HEK293T (cell line): ENCODE data around the gene MORN1.

Source experiments
- CTCF ChIA-PET: fragments of 350-600 bp; formaldehyde crosslinking; extraction: SDS; loops from one replicate; lab custom pipeline; 2021; ENCODE audit warnings: antibody characterized with exemption, inconsistent platforms; lab: Yijun Ruan, JAX
- POLR2A ChIA-PET: fragments of 350-600 bp; formaldehyde crosslinking; extraction: SDS; loops from one replicate; lab custom pipeline; 2020; ENCODE audit warnings: antibody characterized with exemption, inconsistent platforms; lab: Yijun Ruan, JAX
- DNase-seq: peaks from one replicate; pipeline ENCODE4 v3.0.0; 2012; ENCODE audit warnings: mixed read lengths; ENCODE audit errors: extremely low spot score
- ARNT ChIP-seq: fragments of 450-650 bp; IDR thresholded peaks from 2 replicates; pipeline ENCODE4 v1.6.1; 2017; ENCODE audit warnings: mild to moderate bottlenecking
- BHLHE40 ChIP-seq: fragments of 450-650 bp; IDR thresholded peaks from 2 replicates; pipeline ENCODE4 v1.6.1; 2016; ENCODE audit warnings: mild to moderate bottlenecking, moderate library complexity, borderline replicate concordance
- CTBP1 ChIP-seq: fragments of 450-650 bp; IDR thresholded peaks from 2 replicates; pipeline ENCODE4 v1.6.1; 2016; ENCODE audit warnings: borderline replicate concordance
- ELF4 ChIP-seq: fragments of 450-650 bp; IDR thresholded peaks from 2 replicates; pipeline ENCODE4 v1.6.1; 2017; ENCODE audit warnings: antibody characterized with exemption
- FOXA1 ChIP-seq: fragments of 450-650 bp; IDR thresholded peaks from 2 replicates; pipeline ENCODE4 v1.6.1; 2016; ENCODE audit warnings: mild to moderate bottlenecking
- FOXK2 ChIP-seq: fragments of 450-650 bp; IDR thresholded peaks from 2 replicates; pipeline ENCODE4 v1.6.1; 2016; ENCODE audit warnings: mild to moderate bottlenecking
- FOXM1 ChIP-seq: fragments of 450-650 bp; IDR thresholded peaks from 2 replicates; pipeline ENCODE4 v1.6.1; 2017; ENCODE audit warnings: mild to moderate bottlenecking, borderline replicate concordance
- HDGF ChIP-seq: fragments of 450-650 bp; IDR thresholded peaks from 2 replicates; pipeline ENCODE4 v1.6.1; 2017; ENCODE audit warnings: antibody characterized with exemption, borderline replicate concordance
- L3MBTL2 ChIP-seq: fragments of 450-650 bp; conservative IDR thresholded peaks from 2 replicates; pipeline ENCODE4 v1.6.1; 2016; ENCODE audit warnings: mild to moderate bottlenecking
- LEF1 ChIP-seq: fragments of 450-650 bp; IDR thresholded peaks from 2 replicates; pipeline ENCODE4 v1.6.1; 2017; ENCODE audit warnings: mild to moderate bottlenecking, borderline replicate concordance
- NFRKB ChIP-seq: fragments of 450-650 bp; IDR thresholded peaks from 2 replicates; pipeline ENCODE4 v1.6.1; 2016; ENCODE audit warnings: mild to moderate bottlenecking, moderate library complexity
- PKNOX1 ChIP-seq: fragments of 450-650 bp; IDR thresholded peaks from 2 replicates; pipeline ENCODE4 v1.6.1; 2016
- SP1 ChIP-seq: fragments of 450-650 bp; IDR thresholded peaks from 2 replicates; pipeline ENCODE4 v1.6.1; 2017
- TARDBP ChIP-seq: fragments of 450-650 bp; IDR thresholded peaks from 2 replicates; pipeline ENCODE4 v1.6.1; 2016
- ZNF384 ChIP-seq: fragments of 450-650 bp; IDR thresholded peaks from 2 replicates; pipeline ENCODE4 v1.6.1; 2016

MORN1 gene

GRCh38 chr1:2415337-2415736, 24.0 kb upstream of the MORN1 start:
- POLR2A ChIA-PET, result interaction anchor here (1.1 kb wide), 1 partner anchor 17 kb away, joined by 4 read pairs; no protein-coding TSS in a partner anchor
- TF ChIP-seq L3MBTL2, result no peak
- TF ChIP-seq PKNOX1, result no peak
- TF ChIP-seq SP1, result no peak
- no peak for TF ChIP-seq FOXM1
- no peak for TF ChIP-seq FOXK2
- TF ChIP-seq LEF1, result no peak
- no peak for TF ChIP-seq NFRKB
- TF ChIP-seq TARDBP, result no peak
- no peak for TF ChIP-seq HDGF
- TF ChIP-seq ZNF384, result no peak
- TF ChIP-seq FOXA1, result no peak
- no peak for TF ChIP-seq ARNT
- no peak for DNase-seq
- CTCF ChIA-PET, result interaction anchor here (1.6 kb wide), 1 partner anchor 134 kb away, joined by 3 read pairs; no protein-coding TSS in a partner anchor

- DNase-seq, result peak; percentile 72
- POLR2A ChIA-PET, result interaction anchor here (1.0 kb wide), 1 partner anchor 133 kb away, joined by 4 read pairs; no protein-coding TSS in a partner anchor
- TF ChIP-seq LEF1 (no peak), SP1 (no peak), PKNOX1 (no peak), NFRKB (no peak), BHLHE40 (no peak), FOXM1 (no peak), CTBP1 (no peak)
- CTCF ChIA-PET, result interaction anchor here (0.6 to 1.6 kb wide), 5 partner anchors 15 to 386 kb away, joined by 3 to 5 read pairs (median 3); no protein-coding TSS in a partner anchor
Measured at GRCh38 chr1:2414297-2414958, 23.1 kb upstream of the MORN1 start.

DNA sequence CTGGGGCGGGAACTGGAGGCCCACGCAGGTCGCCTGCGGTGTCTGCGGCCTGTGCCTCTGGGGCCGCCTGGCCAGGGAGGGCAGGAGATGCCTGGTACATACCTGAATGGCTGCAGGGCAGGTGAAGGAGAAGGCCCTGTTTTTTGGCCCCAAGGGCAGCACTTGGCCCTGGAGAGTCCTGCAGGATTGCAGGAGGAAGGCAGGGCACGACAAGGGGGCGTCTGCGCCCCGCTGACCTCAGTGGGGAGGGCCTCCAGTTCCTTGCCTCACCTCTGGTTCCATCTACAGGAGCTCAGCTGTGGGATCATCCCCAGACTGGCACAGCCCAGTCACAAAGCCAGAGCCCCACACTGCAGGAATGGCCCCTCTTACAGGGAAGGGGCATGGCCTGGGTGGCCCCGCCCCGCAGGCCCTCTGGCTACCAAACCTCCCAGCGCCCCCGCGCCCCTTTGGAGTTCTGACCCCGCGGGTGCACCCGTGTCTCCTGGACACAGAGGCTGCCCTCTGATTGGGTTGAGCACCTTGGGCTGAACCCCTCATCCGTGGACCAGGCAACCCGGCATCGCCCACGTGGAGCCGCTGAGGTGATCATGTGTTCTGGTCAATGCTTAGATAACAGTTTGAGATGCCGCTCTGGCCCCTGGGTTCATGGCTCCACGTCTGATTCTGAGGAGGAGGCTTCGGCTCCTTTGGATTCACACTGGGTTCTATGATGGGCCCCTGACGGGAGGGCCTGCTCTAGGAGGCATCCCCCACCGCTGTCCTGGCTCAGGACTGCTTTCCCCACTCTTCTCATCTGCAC, 22.3 kb upstream of the MORN1 start:
- no peak for DNase-seq
- POLR2A ChIA-PET, result interaction anchor here (0.7 to 4.4 kb wide), 8 partner anchors 21 to 225 kb away, joined by 3 to 18 read pairs (median 4); partner anchors contain the start of genes MORN1, PANK4 and RER1
- TF ChIP-seq TARDBP (no peak), LEF1 (no peak), ZNF384 (no peak), CTBP1 (no peak), FOXA1 (no peak), SP1 (no peak), FOXK2 (no peak), ELF4 (no peak), ARNT (no peak), L3MBTL2 (no peak; the same call in 1 of the 2 replicates), FOXM1 (no peak)
- CTCF ChIA-PET, result interaction anchor here (0.9 to 1.8 kb wide), 4 partner anchors 16 to 135 kb away, joined by 3 to 5 read pairs (median 4); no protein-coding TSS in a partner anchor

GRCh38 chr1:2412773-2413494, 21.6 kb upstream of the MORN1 start:
- POLR2A ChIA-PET, result interaction anchor here (0.7 to 4.4 kb wide), 7 partner anchors 21 to 225 kb away, joined by 3 to 18 read pairs (median 4); partner anchors contain the start of genes MORN1, PANK4 and RER1
- CTCF ChIA-PET, result interaction anchor here (0.9 to 1.8 kb wide), 2 partner anchors 134 to 135 kb away, joined by 3 to 4 read pairs; no protein-coding TSS in a partner anchor
- TF ChIP-seq FOXM1, result no peak
- TF ChIP-seq ELF4, result no peak
- no peak for TF ChIP-seq FOXK2
- TF ChIP-seq HDGF, result no peak
- TF ChIP-seq TARDBP, result no peak
- no peak for TF ChIP-seq BHLHE40
- TF ChIP-seq CTBP1, result no peak
- peak; percentile 83 for TF ChIP-seq L3MBTL2
- TF ChIP-seq SP1, result no peak
- TF ChIP-seq NFRKB, result no peak
- TF ChIP-seq ZNF384, result no peak
- TF ChIP-seq ARNT, result peak; percentile 7; the same call in 1 of the 2 replicates
- TF ChIP-seq LEF1, result peak; percentile 77; the same call in 1 of the 2 replicates
- TF ChIP-seq PKNOX1, result no peak
- no peak for TF ChIP-seq FOXA1
- peak; percentile 57 for DNase-seq

- TF ChIP-seq ARNT, result no peak
- TF ChIP-seq PKNOX1, result no peak
- no peak for TF ChIP-seq TARDBP
- no peak for TF ChIP-seq FOXM1
- no peak for TF ChIP-seq HDGF
- no peak for TF ChIP-seq FOXK2
- ChIA-PET CTCF (interaction anchor here (1.8 kb wide), 1 partner anchor 135 kb away, joined by 4 read pairs; no protein-coding TSS in a partner anchor), POLR2A (interaction anchor here (1.0 to 4.4 kb wide), 4 partner anchors 20 to 209 kb away, joined by 3 to 18 read pairs (median 8); partner anchors contain the start of genes MORN1, PANK4 and RER1)
- peak; percentile 99 for DNase-seq
Measured at GRCh38 chr1:2412395-2412772, 21.0 kb upstream of the MORN1 start, which contains the start of gene PEX10. Gene PEX10 (minus strand): TSS chr1:2412564. CDS start chr1:2412502, 62 bp downstream.
